Transverse colon (tissue), 4 donors: ENCODE measurements around the gene CCDC50. TPM values are rescaled to one million over a fixed set of nuclear protein-coding genes. Genes with fewer than 3 reads are reported as not detected.

Source experiments
- DNase-seq: peaks from one replicate; pipeline ENCODE4 v3.0.0-alpha.2; 2019
- H3K27ac ChIP-seq, 4 donors: fragments of 200-600 bp; sonication (generic); 2 replicates each; pipeline ENCODE4 v1.5.1; 2016 to 2018; ENCODE audit warnings: inconsistent platforms in 4 of 4
- H3K27me3 ChIP-seq: fragments of 200-600 bp; sonication (generic); 2 replicates; pipeline ENCODE4 v1.5.1; 2017; ENCODE audit warnings: inconsistent platforms
- H3K36me3 ChIP-seq, 4 donors: fragments of 200-600 bp; sonication (generic); 2 replicates each; pipeline ENCODE4 v1.5.1; 2017 to 2019; ENCODE audit warnings: inconsistent platforms in 4 of 4
- H3K4me1 ChIP-seq, 4 donors: fragments of 200-600 bp; sonication (generic); 2 replicates each; pipeline ENCODE4 v1.5.1; 2017 to 2020; ENCODE audit warnings: inconsistent platforms in 4 of 4
- H3K4me3 ChIP-seq, 4 donors: fragments of 200-600 bp; sonication (generic); 1 replicate in 1 of 4; 2 replicates in 3 of 4; pipeline versions ENCODE4 v1.5.1 to v1.6.1; 2017 to 2019; ENCODE audit warnings: inconsistent platforms in 4 of 4
- H3K9me3 ChIP-seq, 2 donors: fragments of 200-600 bp; sonication (generic); 2 replicates each; pipeline ENCODE4 v1.5.1; 2017 to 2019; ENCODE audit warnings: inconsistent platforms in 2 of 2
- EP300 ChIP-seq: sonication (generic); formaldehyde crosslinking; IDR thresholded peaks from one replicate; pipeline ENCODE4 v1.6.1; 2017; ENCODE audit warnings: antibody characterized with exemption, low read depth
- POLR2A ChIP-seq: fragments of 450-650 bp; IDR thresholded peaks from one replicate; pipeline ENCODE4 v1.6.1; 2016; ENCODE audit warnings: antibody characterized with exemption, mild to moderate bottlenecking, moderate library complexity
- POLR2AphosphoS5 ChIP-seq, 3 donors: sonication (generic); formaldehyde crosslinking; IDR thresholded peaks; one replicate each; pipeline ENCODE4 v1.6.1; 2016; ENCODE audit warnings: antibody characterized with exemption in 3 of 3
- WGBS, 2 donors: methylation state at CpG; one replicate each; pipeline ENCODE4 v1.1.5; 2018; ENCODE audit warnings: low coverage in 1 of 2; 5-methylcytosine and 5-hydroxymethylcytosine counted together
- in situ Hi-C, 4 donors: fragments of 200-750 bp; cut with MboI; loops; one replicate each; pipeline versions ENCODE4 v1.15.0 to v1.15.1; 2017; ENCODE audit warnings: low sequenced_read_pairs in 3 of 4, low pct_ligation_motif_present in 1 of 4, low pct_unique_long_range_greater_than_20kb in 1 of 4
- intact Hi-C: fragments of 100-400 bp; cut with DNase I; formaldehyde crosslinking; loops from one replicate; pipeline ENCODE4 v1.15.1; 2023; ENCODE audit warnings: low total_unique reads
- total RNA-seq, 4 donors: library from RNA; depleted of rRNA; stranded (reverse); fragments of >200 nt; gene quantifications; one replicate each; pipeline ENCODE4 v1.1.0, GENCODE V29; 2016
- TF ChIP-seq, protein P1 (sequence below), 5 experiments: fragments of 200-600 bp in 3 of 5; fragments of 450-650 bp in 2 of 5; sonication (generic) in 3 of 5; IDR thresholded peaks; 1 replicate in 2 of 5; 2 replicates in 3 of 5; pipeline ENCODE4 v1.5.1; 2016 to 2017; ENCODE audit warnings: antibody characterized with exemption in 5 of 5, inconsistent platforms in 3 of 5, mild to moderate bottlenecking in 2 of 5, moderate library complexity in 1 of 5

The CCDC50 gene
- total RNA-seq, 4 donors from 2014 or later: 61.3 to 78.0 (median 69.5) TPM

DNA sequence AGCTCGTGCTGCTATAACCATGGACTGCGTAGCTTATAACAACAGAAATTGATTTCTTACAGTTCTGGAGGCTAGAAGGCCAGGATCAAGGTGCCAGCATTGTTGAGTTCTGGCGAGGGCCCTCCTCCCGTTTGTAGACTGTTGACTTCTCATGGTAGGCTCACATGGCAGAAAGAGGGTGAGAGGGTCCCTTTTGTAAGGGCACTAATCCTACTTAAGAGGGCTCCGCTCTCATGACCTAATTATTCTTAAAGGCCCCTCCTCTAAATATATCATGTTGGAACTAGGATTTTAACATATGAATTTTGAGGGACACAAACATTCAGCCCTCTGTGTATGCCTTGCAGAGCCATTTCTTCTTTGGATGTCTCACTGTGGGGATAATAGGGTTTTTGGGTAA, 103.0 kb downstream of the CCDC50 start:
- in situ Hi-C loops: no loop called here
- H3K4me3 ChIP-seq: no peak overlapping the region
- no peaks in the 10 kb centered on the region for H3K9me3 ChIP-seq
- WGBS, 2 donors: 80 to 92% methylated on average over 3 to 5 of the region's 5 CpGs
- no peak overlapping the region for H3K27ac ChIP-seq
- no peaks in the 10 kb centered on the region for H3K4me1 ChIP-seq
- no peak for DNase-seq
- TF ChIP-seq, protein P1, sequence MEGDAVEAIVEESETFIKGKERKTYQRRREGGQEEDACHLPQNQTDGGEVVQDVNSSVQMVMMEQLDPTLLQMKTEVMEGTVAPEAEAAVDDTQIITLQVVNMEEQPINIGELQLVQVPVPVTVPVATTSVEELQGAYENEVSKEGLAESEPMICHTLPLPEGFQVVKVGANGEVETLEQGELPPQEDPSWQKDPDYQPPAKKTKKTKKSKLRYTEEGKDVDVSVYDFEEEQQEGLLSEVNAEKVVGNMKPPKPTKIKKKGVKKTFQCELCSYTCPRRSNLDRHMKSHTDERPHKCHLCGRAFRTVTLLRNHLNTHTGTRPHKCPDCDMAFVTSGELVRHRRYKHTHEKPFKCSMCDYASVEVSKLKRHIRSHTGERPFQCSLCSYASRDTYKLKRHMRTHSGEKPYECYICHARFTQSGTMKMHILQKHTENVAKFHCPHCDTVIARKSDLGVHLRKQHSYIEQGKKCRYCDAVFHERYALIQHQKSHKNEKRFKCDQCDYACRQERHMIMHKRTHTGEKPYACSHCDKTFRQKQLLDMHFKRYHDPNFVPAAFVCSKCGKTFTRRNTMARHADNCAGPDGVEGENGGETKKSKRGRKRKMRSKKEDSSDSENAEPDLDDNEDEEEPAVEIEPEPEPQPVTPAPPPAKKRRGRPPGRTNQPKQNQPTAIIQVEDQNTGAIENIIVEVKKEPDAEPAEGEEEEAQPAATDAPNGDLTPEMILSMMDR (IDR thresholded peaks at IDR 0.05): no peak
- TF ChIP-seq EP300: no peak
- TF ChIP-seq POLR2AphosphoS5 (IDR thresholded peaks at IDR 0.05): no peak
- H3K36me3 ChIP-seq: no peaks in the 10 kb centered on the region
- H3K27me3 ChIP-seq: no peaks in the 10 kb centered on the region
- intact Hi-C loops: loop anchor here (5.0 kb wide), 1 partner anchor 1005 kb away; no protein-coding TSS in a partner anchor

DNA sequence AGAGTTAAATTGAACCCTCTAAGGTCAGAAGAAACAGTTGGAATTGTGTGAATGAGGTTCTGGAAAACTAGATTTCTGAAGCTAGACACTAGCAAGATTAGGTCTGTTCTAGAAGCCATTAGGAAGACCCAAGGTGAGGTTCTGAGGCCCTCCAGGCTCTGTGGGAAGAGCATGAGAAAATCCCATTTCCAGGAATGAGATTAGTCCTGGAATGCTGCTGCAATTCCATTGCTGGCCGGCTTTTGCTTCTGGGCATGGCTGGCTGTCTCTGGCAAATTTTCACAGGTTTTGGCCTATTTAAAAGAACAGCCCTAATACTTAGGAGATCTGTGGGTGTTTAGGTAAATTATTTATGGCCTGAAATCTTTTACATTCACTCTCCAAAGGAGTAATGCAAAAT, 104.8 kb downstream of the CCDC50 start:
- Histone ChIP-seq H3K27me3 (no peaks in the 10 kb centered on the region), H3K27ac (no peak overlapping the region), H3K36me3 (no peaks in the 10 kb centered on the region), H3K4me3 (no peak overlapping the region), H3K4me1 (no peaks in the 10 kb centered on the region), H3K9me3 (no peaks in the 10 kb centered on the region)
- 94% methylated on average over 1 of the region's 1 CpG; no CpG with 5 or more reads in 1 of the 2 donors for WGBS, 2 donors
- DNase-seq: no peak
- TF ChIP-seq POLR2A (no peak), POLR2AphosphoS5 (IDR thresholded peaks at IDR 0.05) (no peak), EP300 (no peak)
- TF ChIP-seq, protein P1 (IDR thresholded peaks at IDR 0.05): no peak
- intact Hi-C loops: loop anchor here (5.0 kb wide), 1 partner anchor 1003 kb away; no protein-coding TSS in a partner anchor
- in situ Hi-C loops: no loop called here

DNA sequence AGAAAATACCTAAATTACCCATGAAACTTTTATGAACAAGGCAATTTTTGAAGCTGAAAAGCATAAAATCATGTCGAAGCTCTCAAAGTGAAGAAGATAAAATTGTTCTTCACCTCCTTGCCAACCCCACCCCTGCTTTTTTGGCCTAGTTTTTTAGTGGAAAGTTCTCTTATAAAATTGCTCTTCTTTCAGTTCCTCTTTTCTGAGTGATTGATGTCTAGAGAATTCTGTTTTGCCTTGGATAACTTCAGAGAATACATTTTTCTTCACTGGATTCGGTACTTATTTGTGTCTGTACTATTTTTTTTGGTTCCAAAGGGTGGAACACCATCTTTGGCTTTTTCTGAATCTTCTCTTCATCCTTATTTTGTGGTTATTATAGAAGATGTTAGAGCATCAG, 106.8 kb downstream of the CCDC50 start:
- H3K4me3 ChIP-seq: no peak overlapping the region
- TF ChIP-seq, protein P1 (IDR thresholded peaks at IDR 0.05): no peak
- TF ChIP-seq EP300 (no peak), POLR2AphosphoS5 (IDR thresholded peaks at IDR 0.05) (no peak), POLR2A (no peak)
- no peaks in the 10 kb centered on the region for H3K4me1 ChIP-seq
- in situ Hi-C loops: no loop called here
- no peaks in the 10 kb centered on the region for H3K36me3 ChIP-seq
- intact Hi-C loops: no loop called here
- no peak for DNase-seq
- no peaks in the 10 kb centered on the region for H3K9me3 ChIP-seq
- H3K27me3 ChIP-seq: no peaks in the 10 kb centered on the region
- no peak overlapping the region for H3K27ac ChIP-seq
- 58 to 65% methylated on average over 2 of the region's 2 CpGs for WGBS, 2 donors

DNA sequence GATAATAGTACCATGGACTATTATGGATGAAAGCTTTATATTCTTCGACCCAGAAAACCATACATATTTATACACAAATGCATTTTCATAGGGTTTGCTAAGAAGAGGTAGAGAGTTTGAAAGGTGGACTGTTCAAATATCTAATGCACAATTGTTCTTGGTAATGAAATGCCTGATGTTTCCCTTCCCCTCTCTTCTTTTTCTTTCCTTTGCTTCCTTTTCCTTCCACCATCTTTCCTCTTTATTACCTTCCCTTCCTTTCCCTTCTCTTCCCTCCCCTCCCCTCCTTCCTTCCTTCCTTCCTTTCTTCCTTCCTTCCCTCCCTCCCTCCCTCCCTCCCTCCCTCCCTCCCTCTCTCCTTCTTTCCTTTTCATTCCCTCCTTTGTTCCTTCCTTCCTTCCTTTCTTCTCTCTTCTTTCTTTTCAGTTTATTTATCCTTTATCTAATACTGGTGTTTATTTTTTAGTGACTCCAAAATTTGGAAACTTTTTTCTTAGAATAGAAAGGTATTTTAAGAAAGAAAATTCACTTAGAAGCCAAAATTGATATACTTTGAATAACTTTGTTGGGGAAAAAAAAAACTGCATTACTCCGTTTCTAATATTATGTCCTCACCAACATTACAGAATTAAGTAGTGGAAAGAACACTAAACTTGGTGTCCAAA, 109.1 kb downstream of the CCDC50 start:
- no peak for TF ChIP-seq EP300
- TF ChIP-seq, protein P1 (IDR thresholded peaks at IDR 0.05): no peak
- TF ChIP-seq POLR2A: no peak
- no peak for TF ChIP-seq POLR2AphosphoS5 (IDR thresholded peaks at IDR 0.05)
- Histone ChIP-seq H3K27me3 (no peaks in the 10 kb centered on the region), H3K9me3 (no peaks in the 10 kb centered on the region), H3K4me1 (no peaks in the 10 kb centered on the region), H3K4me3 (no peak overlapping the region), H3K36me3 (no peaks in the 10 kb centered on the region), H3K27ac (no peak overlapping the region)
- WGBS, 2 donors: 81 to 86% methylated on average over 2 of the region's 2 CpGs
- intact Hi-C loops (no loop called here), in situ Hi-C loops (no loop called here)
- DNase-seq: no peak
